Upper lobe of right lung (tissue), 1 donor: ENCODE results near the gene SOX10. TPM values are rescaled to one million over a fixed set of nuclear protein-coding genes. Genes with fewer than 3 reads are reported as not detected.
A peak's percentile ranks its signal among the peaks of the same experiment; 100 is the strongest.

Source experiments
- ATAC-seq: fragments of 200-7000 bp; cut with Tn5 transposase; one replicate; pipeline ENCODE4 v1.9.1; 2020; ENCODE audit warnings: mild to moderate bottlenecking, moderate library complexity
- DNase-seq: peaks from one replicate; pipeline ENCODE4 v3.0.0-alpha.2; 2020
- H3K27ac ChIP-seq: fragments of 200-600 bp; one replicate; pipeline ENCODE4 v1.8.0; 2022
- H3K27me3 ChIP-seq: fragments of 200-600 bp; one replicate; pipeline ENCODE4 v1.8.0; 2022; ENCODE audit warnings: mild to moderate bottlenecking
- H3K36me3 ChIP-seq: fragments of 200-600 bp; one replicate; pipeline ENCODE4 v1.8.0; 2022
- H3K4me1 ChIP-seq: fragments of 200-600 bp; one replicate; pipeline ENCODE4 v1.8.0; 2022
- H3K4me3 ChIP-seq: fragments of 200-600 bp; one replicate; pipeline ENCODE4 v1.8.0; 2022; ENCODE audit warnings: mild to moderate bottlenecking
- H3K9me3 ChIP-seq: fragments of 200-600 bp; one replicate; pipeline ENCODE4 v1.8.0; 2022
- CTCF ChIP-seq: fragments of 200-600 bp; IDR thresholded peaks from one replicate; pipeline ENCODE4 v1.8.0; 2022; ENCODE audit warnings: antibody characterized with exemption
- intact Hi-C: fragments of 100-400 bp; cut with DNase I; formaldehyde crosslinking; loops from one replicate; pipeline ENCODE4 v1.11.0; 2022
- total RNA-seq: library from RNA; stranded (reverse); fragmentation: NEBNext Ultra II Directional; extraction: Animal tissue kit (Norgen Biotek cat#: 25700); gene quantifications from one replicate; pipeline ENCODE4 v1.2.1, GENCODE V29; 2021
- donor health status: DM: no; HTN: yes; CAD: no; lungs with severe emphysema.

SOX10 gene
- total RNA-seq, 1 donor from 2014 or later: not detected

DNA sequence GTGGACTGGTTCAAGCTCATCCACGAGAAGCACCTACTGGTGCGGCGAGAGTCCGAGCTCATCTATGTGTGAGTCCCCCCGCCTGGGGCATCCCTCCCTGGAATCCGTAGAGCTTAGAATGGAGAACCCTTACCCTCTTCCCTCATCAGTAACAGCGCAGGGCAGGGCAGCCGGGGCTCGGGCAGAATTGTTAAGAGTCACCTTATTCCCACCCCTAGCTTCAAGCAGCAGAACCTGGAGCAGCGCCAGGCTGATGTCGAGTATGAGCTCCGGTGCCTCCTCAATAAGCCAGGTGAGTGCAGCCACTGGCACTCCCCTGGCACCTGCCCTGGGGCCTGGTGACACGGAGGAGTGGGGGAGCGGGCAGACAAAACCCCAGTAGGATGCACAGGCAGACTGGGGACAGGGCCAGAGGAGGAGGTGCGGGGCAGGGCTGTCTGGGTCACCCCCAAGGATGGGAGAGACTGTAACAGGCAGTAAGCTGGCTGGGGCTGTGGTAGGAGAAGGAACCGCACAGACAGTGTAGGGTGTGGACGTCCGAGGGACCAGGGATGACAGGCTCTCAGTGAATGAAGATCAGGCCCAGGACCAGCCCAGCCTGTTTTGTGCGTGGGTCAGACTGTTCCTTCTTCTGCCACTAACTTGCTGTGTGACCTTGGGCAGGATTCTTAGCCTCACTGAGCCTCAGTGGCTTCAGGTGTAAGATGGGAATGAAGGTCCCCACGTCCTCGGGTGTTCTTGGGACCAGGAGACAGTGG is 51.4 kb downstream of the SOX10 start:
- Histone ChIP-seq H3K4me1 (peaks cover 41% of the 10 kb centered on the region), H3K27me3 (no peaks in the 10 kb centered on the region), H3K27ac (peak overlapping the region; percentile 56), H3K9me3 (no peaks in the 10 kb centered on the region), H3K4me3 (no peak overlapping the region), H3K36me3 (peaks cover 25% of the 10 kb centered on the region)
- intact Hi-C loops: no loop called here
- ATAC-seq (peak; percentile 10), DNase-seq (peak; percentile 90)
- TF ChIP-seq CTCF: no peak

DNA sequence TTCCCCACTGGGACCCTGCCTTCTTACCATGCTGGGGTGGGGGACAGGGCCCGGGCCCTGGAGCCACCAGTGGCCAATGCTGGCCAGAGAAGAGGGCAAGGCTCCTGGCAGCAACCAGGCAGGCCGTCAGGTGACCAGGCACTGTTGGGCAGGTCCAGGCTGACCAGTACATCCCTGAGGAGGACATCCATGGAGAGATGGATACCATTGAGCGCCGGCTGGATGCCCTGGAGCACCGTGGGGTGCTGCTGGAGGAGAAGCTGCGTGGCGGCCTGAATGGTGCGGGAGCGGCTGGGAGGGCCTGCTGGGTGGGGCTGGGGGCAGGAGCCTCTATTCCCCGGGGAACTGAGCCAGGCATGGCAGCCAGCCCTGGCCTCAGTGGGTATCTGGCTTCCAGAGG is 52.0 kb downstream of the SOX10 start:
- intact Hi-C loops: no loop called here
- Histone ChIP-seq H3K27ac (no peak overlapping the region), H3K36me3 (peaks cover 25% of the 10 kb centered on the region), H3K27me3 (no peaks in the 10 kb centered on the region), H3K4me3 (no peak overlapping the region), H3K9me3 (no peaks in the 10 kb centered on the region), H3K4me1 (peaks cover 41% of the 10 kb centered on the region)
- ATAC-seq (peak; percentile 1), DNase-seq (no peak)
- no peak for TF ChIP-seq CTCF

- Histone ChIP-seq H3K27me3 (no peaks in the 10 kb centered on the region), H3K4me3 (no peak overlapping the region), H3K4me1 (peaks cover 41% of the 10 kb centered on the region), H3K27ac (no peak overlapping the region), H3K9me3 (no peaks in the 10 kb centered on the region), H3K36me3 (peaks cover 25% of the 10 kb centered on the region)
- peak; percentile 46 for ATAC-seq
- no peak for DNase-seq
- no peak for TF ChIP-seq CTCF
- intact Hi-C loops: no loop called here
These were observed 52.4 kb downstream of the SOX10 start for GRCh38 chr22:37931893-37932389.

- DNase-seq (no peak), ATAC-seq (no peak)
- no peak for TF ChIP-seq CTCF
- Histone ChIP-seq H3K27ac (no peak overlapping the region), H3K36me3 (peaks cover 32% of the 10 kb centered on the region), H3K4me3 (no peak overlapping the region), H3K9me3 (no peaks in the 10 kb centered on the region), H3K4me1 (peaks cover 41% of the 10 kb centered on the region), H3K27me3 (no peaks in the 10 kb centered on the region)
- intact Hi-C loops: no loop called here
These were observed 53.4 kb downstream of the SOX10 start for GRCh38 chr22:37930952-37931440.

- no peaks in the 10 kb centered on the region for H3K9me3 ChIP-seq
- H3K36me3 ChIP-seq: peaks cover 38% of the 10 kb centered on the region
- peaks cover 41% of the 10 kb centered on the region for H3K4me1 ChIP-seq
- ATAC-seq (peak; percentile 24), DNase-seq (no peak)
- intact Hi-C loops: no loop called here
- no peak overlapping the region for H3K27ac ChIP-seq
- peak; percentile 46 for TF ChIP-seq CTCF
- no peaks in the 10 kb centered on the region for H3K27me3 ChIP-seq
- no peak overlapping the region for H3K4me3 ChIP-seq
These were observed 53.9 kb downstream of the SOX10 start for GRCh38 chr22:37930270-37930951.
